BE2C (cell line): Measurements from ENCODE around the gene TNNI3K.
A peak's percentile ranks its signal among the peaks of the same experiment; 100 is the strongest.

Experiments
- DNase-seq: peaks from one replicate; pipeline ENCODE4 v3.0.0-alpha.2; 2020
- H3K27me3 ChIP-seq: fragments of 250-450 bp; sonication (Bioruptor Pico); 2 replicates; pipeline ENCODE4 v1.5.1; 2020; ENCODE audit warnings: mild to moderate bottlenecking
- H3K36me3 ChIP-seq: fragments of 250-450 bp; sonication (Bioruptor Pico); 2 replicates; pipeline ENCODE4 v1.5.1; 2020; ENCODE audit warnings: mild to moderate bottlenecking
- H3K4me1 ChIP-seq: fragments of 250-450 bp; sonication (Bioruptor Pico); 2 replicates; pipeline ENCODE4 v1.5.1; 2020
- H3K4me3 ChIP-seq: 2 replicates; pipeline ENCODE4 v1.5.1; 2011; ENCODE audit warnings: low read depth, low read length
- H3K9me3 ChIP-seq: fragments of 250-450 bp; sonication (Bioruptor Pico); 2 replicates; pipeline ENCODE4 v1.5.1; 2020
- TF ChIP-seq, protein P1 (sequence below): IDR thresholded peaks from 2 replicates; pipeline ENCODE4 v1.5.1; 2012; ENCODE audit warnings: mild to moderate bottlenecking, low read depth, low read length

TNNI3K gene

GRCh38 chr1:74508449-74508848, 273.3 kb downstream of the TNNI3K start:
- peak; percentile 32 for DNase-seq

GRCh38 chr1:74512170-74512915, 277.2 kb downstream of the TNNI3K start, which contains the start of gene LRRC53:
Gene LRRC53 (minus strand): TSS chr1:74512611. CDS start chr1:74483349, 29,262 bp downstream.
- DNase-seq: no peak
- TF ChIP-seq, protein P1, sequence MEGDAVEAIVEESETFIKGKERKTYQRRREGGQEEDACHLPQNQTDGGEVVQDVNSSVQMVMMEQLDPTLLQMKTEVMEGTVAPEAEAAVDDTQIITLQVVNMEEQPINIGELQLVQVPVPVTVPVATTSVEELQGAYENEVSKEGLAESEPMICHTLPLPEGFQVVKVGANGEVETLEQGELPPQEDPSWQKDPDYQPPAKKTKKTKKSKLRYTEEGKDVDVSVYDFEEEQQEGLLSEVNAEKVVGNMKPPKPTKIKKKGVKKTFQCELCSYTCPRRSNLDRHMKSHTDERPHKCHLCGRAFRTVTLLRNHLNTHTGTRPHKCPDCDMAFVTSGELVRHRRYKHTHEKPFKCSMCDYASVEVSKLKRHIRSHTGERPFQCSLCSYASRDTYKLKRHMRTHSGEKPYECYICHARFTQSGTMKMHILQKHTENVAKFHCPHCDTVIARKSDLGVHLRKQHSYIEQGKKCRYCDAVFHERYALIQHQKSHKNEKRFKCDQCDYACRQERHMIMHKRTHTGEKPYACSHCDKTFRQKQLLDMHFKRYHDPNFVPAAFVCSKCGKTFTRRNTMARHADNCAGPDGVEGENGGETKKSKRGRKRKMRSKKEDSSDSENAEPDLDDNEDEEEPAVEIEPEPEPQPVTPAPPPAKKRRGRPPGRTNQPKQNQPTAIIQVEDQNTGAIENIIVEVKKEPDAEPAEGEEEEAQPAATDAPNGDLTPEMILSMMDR: no peak
- H3K27me3 ChIP-seq: no peaks in the 10 kb centered on the region
- no peaks in the 10 kb centered on the region for H3K36me3 ChIP-seq
- H3K4me1 ChIP-seq: no peaks in the 10 kb centered on the region
- H3K4me3 ChIP-seq: no peak within 1 kb of the TSS
- no peaks in the 10 kb centered on the region for H3K9me3 ChIP-seq

More at GRCh38 chr1:74508449-74508848, 273.3 kb downstream of the TNNI3K start:
- Histone ChIP-seq H3K27me3 (no peaks in the 10 kb centered on the region), H3K4me3 (no peak overlapping the region), H3K36me3 (no peaks in the 10 kb centered on the region), H3K4me1 (peaks cover 8% of the 10 kb centered on the region), H3K9me3 (no peaks in the 10 kb centered on the region)
- TF ChIP-seq, protein P1: no peak

GRCh38 chr1:74513411-74514300, 278.5 kb downstream of the TNNI3K start:
- H3K36me3 ChIP-seq: no peaks in the 10 kb centered on the region
- DNase-seq: no peak
- no peaks in the 10 kb centered on the region for H3K4me1 ChIP-seq
- no peaks in the 10 kb centered on the region for H3K27me3 ChIP-seq
- no peak overlapping the region for H3K4me3 ChIP-seq
- TF ChIP-seq, protein P1: no peak
- no peaks in the 10 kb centered on the region for H3K9me3 ChIP-seq

DNA sequence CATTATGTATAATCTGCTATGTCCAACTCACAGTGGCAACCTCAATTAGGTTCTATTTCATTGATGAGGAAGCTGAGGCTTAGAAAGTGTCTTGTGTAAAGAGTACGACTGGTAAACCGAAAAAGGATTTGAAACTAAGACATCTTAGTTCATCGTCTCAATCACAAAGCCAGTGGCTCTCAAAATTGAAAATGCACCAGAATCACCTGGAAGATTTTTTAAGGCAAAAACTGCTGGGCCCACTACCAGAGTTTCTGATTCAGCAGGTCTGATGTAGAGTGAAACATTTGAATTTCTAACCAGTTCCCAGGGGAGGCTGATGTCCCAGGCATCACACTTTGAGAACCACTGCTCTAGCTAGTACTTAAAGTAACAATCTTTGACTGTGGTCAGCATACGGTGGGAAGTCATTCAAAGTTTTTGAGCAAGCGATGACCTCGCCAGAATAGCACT, 282.4 kb downstream of the TNNI3K start:
- Histone ChIP-seq H3K27me3 (no peaks in the 10 kb centered on the region), H3K4me1 (no peaks in the 10 kb centered on the region)
- TF ChIP-seq, protein P1: no peak

GRCh38 chr1:74522148-74522547, 287.0 kb downstream of the TNNI3K start:
- no peaks in the 10 kb centered on the region for H3K9me3 ChIP-seq
- no peaks in the 10 kb centered on the region for H3K4me1 ChIP-seq
- no peaks in the 10 kb centered on the region for H3K36me3 ChIP-seq
- H3K27me3 ChIP-seq: no peaks in the 10 kb centered on the region
- no peak overlapping the region for H3K4me3 ChIP-seq
- TF ChIP-seq, protein P1: no peak
- no peak for DNase-seq

More for the DNA sequence above, 282.4 kb downstream of the TNNI3K start:
- no peak for DNase-seq
- Histone ChIP-seq H3K36me3 (no peaks in the 10 kb centered on the region), H3K9me3 (no peaks in the 10 kb centered on the region), H3K4me3 (no peak overlapping the region)
